HCT116 (cell line): Measurements from ENCODE around the gene MEG3. TPM values are rescaled to one million over a fixed set of nuclear protein-coding genes. Genes with fewer than 3 reads are reported as not detected.

Source experiments
- ATAC-seq: fragments of 200-7000 bp; cut with Tn5 transposase; 2 replicates; pipeline ENCODE4 v1.9.1; 2020; ENCODE audit warnings: mild to moderate bottlenecking, moderate library complexity
- BruUV-seq: library from RNA; stranded (reverse); fragments of 400-500 nt; replicated peaks from 2 replicates; lab custom pipeline; 2021; lab: Mats Ljungman, UMichigan
- CTCF ChIA-PET: fragments of 300-600 bp; sonication (Branson Sonifier 250); formaldehyde crosslinking; loops from one replicate; lab custom pipeline; 2021; ENCODE audit warnings: antibody characterized with exemption; lab: Charles Lee
- POLR2A ChIA-PET: fragments of 300-600, 350-600 bp; sonication (Branson Sonifier 250); formaldehyde crosslinking; loops from one replicate; lab custom pipeline; 2021; ENCODE audit warnings: antibody characterized with exemption; lab: Charles Lee
- RAD21 ChIA-PET, 2 experiments: fragments of 300-600 bp; sonication (Branson Sonifier 250); formaldehyde crosslinking; loops; one replicate each; lab custom pipeline; 2023; ENCODE audit warnings: low total read pairs in 2 of 2; ENCODE audit not compliant: uncharacterized antibody in 2 of 2, unreplicated experiment in 2 of 2, low non-redundant PET in 1 of 2; lab: Charles Lee
- DNase-seq: peaks from one replicate; pipeline ENCODE4 v3.0.0-alpha.2; 2010; ENCODE audit warnings: low read depth, low spot score
- H2AFZ ChIP-seq: fragments of 200-600 bp; shearing (Covaris generic), sonication (generic); 2 replicates; pipeline ENCODE4 v1.6.1; 2017; ENCODE audit warnings: low read depth, mixed run types, mixed read lengths, antibody characterized with exemption, low read length; ENCODE audit not compliant: poor library complexity, severe bottlenecking
- H3K27ac ChIP-seq: 2 replicates; pipeline ENCODE4 v1.5.1; 2012; ENCODE audit warnings: low read depth, low read length
- H3K27me3 ChIP-seq: fragments of 200-600 bp; sonication (generic); 2 replicates; pipeline ENCODE4 v1.6.1; 2016; ENCODE audit warnings: mixed run types, low read length, mixed read lengths; ENCODE audit not compliant: insufficient read depth
- H3K36me3 ChIP-seq, 2 experiments: fragments of 200-500 bp in 1 of 2; fragments of 200-600 bp in 1 of 2; sonication (Bioruptor generic) in 1 of 2; sonication (generic) in 1 of 2; 2 replicates each; pipeline versions ENCODE4 v1.5.1 to v1.6.1; 2014 to 2016; ENCODE audit warnings: low read length in 2 of 2, inconsistent platforms in 1 of 2, mixed read lengths in 1 of 2, mixed run types in 1 of 2; ENCODE audit not compliant: insufficient read depth in 2 of 2, control insufficient read depth in 1 of 2
- H3K4me1 ChIP-seq, 2 experiments: fragments of 200-600 bp in 1 of 2; sonication (generic) in 1 of 2; 2 replicates each; pipeline versions ENCODE4 v1.5.1 to v1.6.1; 2012 to 2017; ENCODE audit warnings: low read length in 2 of 2, inconsistent platforms in 1 of 2, mild to moderate bottlenecking in 1 of 2, mixed read lengths in 1 of 2, mixed run types in 1 of 2, moderate library complexity in 1 of 2; ENCODE audit not compliant: insufficient read depth in 2 of 2, control insufficient read depth in 1 of 2
- H3K4me2 ChIP-seq: fragments of 200-600 bp; sonication (generic); 2 replicates; pipeline ENCODE4 v1.6.1; 2017; ENCODE audit warnings: mixed run types, low read length, mixed read lengths
- H3K4me3 ChIP-seq, 2 experiments: fragments of 200-600 bp in 1 of 2; sonication (generic) in 1 of 2; replicated peaks in 1 of 2; 2 replicates each; pipeline ENCODE4 v1.5.1; 2011 to 2016; ENCODE audit warnings: low read length in 2 of 2, control low read depth in 1 of 2, low read depth in 1 of 2, mild to moderate bottlenecking in 1 of 2, mixed read lengths in 1 of 2, mixed run types in 1 of 2
- H3K79me2 ChIP-seq: fragments of 200-600 bp; sonication (generic); 2 replicates; pipeline ENCODE4 v1.6.1; 2017; ENCODE audit warnings: mild to moderate bottlenecking, mixed run types, low read length, moderate library complexity, mixed read lengths; ENCODE audit not compliant: insufficient read depth
- H3K9ac ChIP-seq: fragments of 200-600 bp; sonication (generic); 2 replicates; pipeline ENCODE4 v1.6.1; 2016; ENCODE audit warnings: low read length, mixed read lengths
- H3K9me2 ChIP-seq: fragments of 200-600 bp; sonication (generic), shearing (Covaris generic); 2 replicates; pipeline ENCODE4 v1.6.1; 2017; ENCODE audit warnings: mixed run types, mild to moderate bottlenecking, moderate library complexity; ENCODE audit not compliant: insufficient read depth
- H3K9me3 ChIP-seq, 2 experiments: fragments of 200-500 bp in 1 of 2; fragments of 200-600 bp in 1 of 2; sonication (Bioruptor generic) in 1 of 2; sonication (generic) in 1 of 2; 2 replicates each; pipeline ENCODE4 v1.6.1; 2014 to 2017; ENCODE audit warnings: low read length in 2 of 2, mixed read lengths in 2 of 2, inconsistent platforms in 1 of 2, low read depth in 1 of 2, mild to moderate bottlenecking in 1 of 2, mixed run types in 1 of 2, moderate library complexity in 1 of 2; ENCODE audit not compliant: control insufficient read depth in 1 of 2, insufficient read depth in 1 of 2
- H4K20me1 ChIP-seq: fragments of 200-600 bp; sonication (generic), shearing (Covaris generic); 2 replicates; pipeline ENCODE4 v1.6.1; 2017; ENCODE audit warnings: mixed run types, mild to moderate bottlenecking, moderate library complexity; ENCODE audit not compliant: insufficient read depth
- ELF1 ChIP-seq: IDR thresholded peaks from 2 replicates; pipeline ENCODE4 v1.6.1; 2012; ENCODE audit warnings: low read depth, borderline replicate concordance
- EZH2 ChIP-seq: fragments of 200-600 bp; sonication (generic); IDR thresholded peaks from 2 replicates; pipeline ENCODE4 v1.6.1; 2017; ENCODE audit warnings: antibody characterized with exemption, mixed run types
- EZH2phosphoT487 ChIP-seq: fragments of 200-600 bp; IDR thresholded peaks from 2 replicates; pipeline ENCODE4 v1.6.1; 2018; ENCODE audit warnings: antibody characterized with exemption, borderline replicate concordance
- JUND ChIP-seq: IDR thresholded peaks from 2 replicates; pipeline ENCODE4 v1.6.1; 2012
- POLR2AphosphoS5 ChIP-seq: IDR thresholded peaks from 2 replicates; pipeline ENCODE4 v1.6.1; 2011; ENCODE audit warnings: mild to moderate bottlenecking, low read depth, low read length, moderate library complexity
- SIN3A ChIP-seq: IDR thresholded peaks from 2 replicates; pipeline ENCODE4 v1.6.1; 2012; ENCODE audit warnings: low read depth
- YY1 ChIP-seq: IDR thresholded peaks from 2 replicates; pipeline ENCODE4 v1.6.1; 2011; ENCODE audit warnings: low read length, low read depth, moderate library complexity, mild to moderate bottlenecking; ENCODE audit not compliant: insufficient replicate concordance; ENCODE audit errors: extremely low read depth
- ZFX ChIP-seq: fragments of 450-650 bp; IDR thresholded peaks from 2 replicates; pipeline ENCODE4 v1.6.1; 2017
- intact Hi-C: fragments of 100-400 bp; cut with micrococcal nuclease; formaldehyde crosslinking; loops from 2 replicates; pipeline ENCODE4 v1.10.0; 2022
- total RNA-seq: library from RNA; stranded (reverse); gene quantifications from one replicate; pipeline ENCODE4 v1.2.1, GENCODE V29; 2021; ENCODE audit not compliant: unreplicated experiment

MEG3 gene
- total RNA-seq, 1 experiment from 2014 or later = 2.5 TPM

- CTCF ChIA-PET = no interaction called here
- Histone ChIP-seq H3K36me3 (no peaks in the 10 kb centered on the region), H4K20me1 (no peaks in the 10 kb centered on the region), H2AFZ (no peak overlapping the region), H3K9ac (no peak overlapping the region), H3K4me2 (no peak overlapping the region), H3K4me1 (no peaks in the 10 kb centered on the region), H3K27me3 (no peaks in the 10 kb centered on the region), H3K27ac (no peak overlapping the region), H3K9me3 (no peaks in the 10 kb centered on the region), H3K9me2 (no peaks in the 10 kb centered on the region), H3K79me2 (no peaks in the 10 kb centered on the region), H3K4me3 (no peak overlapping the region)
- POLR2A ChIA-PET = no interaction called here
- intact Hi-C loops = no loop called here
- DNase-seq (no peak), ATAC-seq (no peak)
- TF ChIP-seq POLR2AphosphoS5 = no peak
- no peak for TF ChIP-seq EZH2
- RAD21 ChIA-PET = no interaction called here
- BruUV-seq = no TSS peak
Observed at GRCh38 chr14:100887728-100888335, 61.9 kb downstream of the MEG3 start.

DNA sequence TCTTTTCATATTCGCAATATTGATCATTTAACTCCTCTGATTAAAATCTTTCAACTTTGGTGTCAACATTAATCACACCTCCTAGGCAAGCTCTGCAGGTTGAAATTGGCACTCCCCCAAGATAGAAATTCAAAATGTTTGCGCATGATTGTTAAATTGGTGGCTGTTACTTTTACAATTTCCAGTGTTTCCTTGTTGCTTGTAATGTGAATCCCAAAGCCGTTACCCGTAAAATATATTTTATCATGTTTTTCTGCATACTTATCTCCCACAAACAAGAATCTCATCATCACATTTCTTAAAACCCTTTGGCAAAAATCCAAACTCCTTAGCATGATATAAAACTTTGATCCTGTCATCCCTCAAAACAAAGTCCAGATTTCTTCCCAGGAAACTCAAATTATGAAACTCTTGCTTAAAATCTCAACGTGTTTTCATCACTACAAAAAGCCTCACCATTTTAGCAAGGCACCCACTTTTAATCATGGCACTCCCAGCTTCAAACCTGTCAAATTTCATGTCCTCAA is 62.9 kb downstream of the MEG3 start:
- H3K27me3 ChIP-seq = no peaks in the 10 kb centered on the region
- no peak overlapping the region for H2AFZ ChIP-seq
- POLR2A ChIA-PET = no interaction called here
- no peak overlapping the region for H3K4me2 ChIP-seq
- TF ChIP-seq EZH2phosphoT487 (no peak), ELF1 (no peak), YY1 (no peak), ZFX (no peak), JUND (no peak), SIN3A (no peak)
- H3K27ac ChIP-seq = no peak overlapping the region
- no TSS peak for BruUV-seq
- no peak overlapping the region for H3K4me3 ChIP-seq
- intact Hi-C loops = no loop called here
- ATAC-seq (no peak), DNase-seq (no peak)
- no peaks in the 10 kb centered on the region for H3K4me1 ChIP-seq
- H3K9me2 ChIP-seq = no peaks in the 10 kb centered on the region
- no peaks in the 10 kb centered on the region for H3K36me3 ChIP-seq
- no peaks in the 10 kb centered on the region for H3K9me3 ChIP-seq
- no peak overlapping the region for H3K9ac ChIP-seq
- H4K20me1 ChIP-seq = no peaks in the 10 kb centered on the region
- RAD21 ChIA-PET = no interaction called here
- H3K79me2 ChIP-seq = no peaks in the 10 kb centered on the region
- CTCF ChIA-PET = no interaction called here
